ENCODE measurements around the gene GLP2R.

GRCh38 chr17:9810100-9810949 is 15.4 kb upstream of the GLP2R start:
- no peak for TF ChIP-seq CTCF (conservative IDR thresholded peaks at IDR 0.05; ENCODE audit: low read depth in 2 of 2)
- no peak for TF ChIP-seq POLR2AphosphoS5 (IDR thresholded peaks at IDR 0.05; ENCODE audit: low read depth)
